Cortex of kidney (tissue), 1 donor: ENCODE measurements around the gene MYCBPAP.

Source experiments
- DNase-seq: peaks from one replicate; lab custom pipeline; 2025; lab: John Stamatoyannopoulos, UW

Gene MYCBPAP

GRCh38 chr17:50539762-50540559 is 31.7 kb downstream of the MYCBPAP start:
- no peak for DNase-seq

DNA sequence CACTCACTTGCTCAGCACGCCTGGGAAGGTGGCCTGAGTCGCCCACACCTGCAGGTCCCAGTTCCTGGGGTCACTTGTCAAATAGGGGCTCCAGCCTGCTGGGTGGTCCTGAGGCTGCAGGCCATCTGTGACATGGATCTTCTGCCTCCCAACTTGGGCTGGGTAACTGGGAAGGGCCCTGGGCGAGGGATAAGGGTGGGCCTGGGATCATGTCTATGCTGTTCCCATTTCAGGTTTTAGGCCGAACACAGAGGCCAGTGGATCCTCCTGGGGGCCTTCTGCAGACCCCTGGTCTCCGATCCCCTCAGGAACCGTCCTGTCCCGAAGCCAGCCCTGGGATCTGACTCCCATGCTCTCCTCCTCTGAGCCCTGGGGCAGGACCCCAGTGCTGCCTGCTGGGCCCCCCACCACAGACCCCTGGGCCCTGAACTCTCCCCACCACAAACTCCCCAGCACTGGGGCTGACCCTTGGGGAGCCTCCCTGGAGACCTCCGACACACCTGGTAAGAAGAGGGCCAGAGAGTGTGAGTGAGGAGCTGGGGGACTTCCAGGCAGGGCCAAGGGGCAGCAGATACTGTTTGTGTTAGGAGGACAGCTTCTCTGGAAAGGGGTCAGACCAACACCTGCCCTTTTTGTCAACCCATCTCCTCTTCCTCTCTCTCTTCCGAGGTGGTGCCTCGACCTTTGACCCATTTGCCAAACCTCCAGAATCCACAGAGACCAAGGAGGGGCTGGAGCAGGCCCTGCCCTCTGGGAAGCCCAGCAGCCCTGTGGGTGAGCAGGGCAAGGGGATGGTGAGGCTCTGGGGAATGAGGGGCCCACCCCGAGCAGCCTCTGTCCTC is 32.5 kb downstream of the MYCBPAP start:
- no peak for DNase-seq

DNA sequence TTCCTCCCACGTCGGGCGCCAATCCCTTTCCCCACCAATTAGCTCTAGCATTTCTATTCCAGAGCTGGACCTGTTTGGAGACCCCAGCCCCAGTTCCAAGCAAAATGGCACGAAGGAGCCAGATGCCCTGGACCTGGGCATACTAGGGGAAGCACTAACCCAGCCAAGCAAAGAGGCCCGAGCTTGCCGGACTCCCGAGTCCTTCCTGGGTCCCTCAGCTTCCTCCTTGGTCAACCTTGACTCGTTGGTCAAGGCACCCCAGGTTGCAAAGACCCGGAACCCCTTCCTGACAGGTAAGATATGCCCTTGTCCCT is 33.1 kb downstream of the MYCBPAP start:
- DNase-seq: no peak

GRCh38 chr17:50541716-50542688 is 33.8 kb downstream of the MYCBPAP start:
- peak; percentile 37 for DNase-seq

- no peak for DNase-seq
These were observed 34.8 kb downstream of the MYCBPAP start for GRCh38 chr17:50542795-50543774.

- no peak for DNase-seq
These were observed 36.3 kb downstream of the MYCBPAP start for GRCh38 chr17:50544516-50544915.

GRCh38 chr17:50545311-50545710 is 37.1 kb downstream of the MYCBPAP start:
- DNase-seq: no peak

DNA sequence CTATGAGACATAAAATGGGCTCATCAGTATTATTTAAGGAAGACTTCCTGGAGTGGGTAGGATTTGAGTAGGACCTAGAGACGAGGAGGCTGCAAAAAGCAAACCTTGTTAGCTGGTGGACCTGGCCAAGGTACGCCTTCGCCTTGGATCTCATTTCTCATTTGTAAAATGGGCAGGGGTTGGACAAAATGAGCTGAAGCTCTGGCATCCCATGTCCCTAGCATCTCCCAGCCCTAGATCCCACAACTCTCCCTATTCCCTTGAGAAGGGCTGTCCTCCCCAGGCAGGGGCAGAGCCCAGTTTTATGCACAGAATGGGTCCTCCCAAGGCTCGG is 38.4 kb downstream of the MYCBPAP start:
- no peak for DNase-seq

- no peak for DNase-seq
These were observed 38.9 kb downstream of the MYCBPAP start, which contains the start of gene SPATA20 for GRCh38 chr17:50547035-50547735. SPATA20 (plus strand) TSS chr17:50547174; CDS start chr17:50547209, 35 bp downstream.

- DNase-seq: no peak
These were observed 39.5 kb downstream of the MYCBPAP start for GRCh38 chr17:50547736-50548083.

GRCh38 chr17:50548831-50549230 is 40.6 kb downstream of the MYCBPAP start:
- DNase-seq: no peak

GRCh38 chr17:50549256-50549941 is 41.2 kb downstream of the MYCBPAP start:
- DNase-seq: no peak

GRCh38 chr17:50549969-50550368 is 41.7 kb downstream of the MYCBPAP start:
- no peak for DNase-seq

DNA sequence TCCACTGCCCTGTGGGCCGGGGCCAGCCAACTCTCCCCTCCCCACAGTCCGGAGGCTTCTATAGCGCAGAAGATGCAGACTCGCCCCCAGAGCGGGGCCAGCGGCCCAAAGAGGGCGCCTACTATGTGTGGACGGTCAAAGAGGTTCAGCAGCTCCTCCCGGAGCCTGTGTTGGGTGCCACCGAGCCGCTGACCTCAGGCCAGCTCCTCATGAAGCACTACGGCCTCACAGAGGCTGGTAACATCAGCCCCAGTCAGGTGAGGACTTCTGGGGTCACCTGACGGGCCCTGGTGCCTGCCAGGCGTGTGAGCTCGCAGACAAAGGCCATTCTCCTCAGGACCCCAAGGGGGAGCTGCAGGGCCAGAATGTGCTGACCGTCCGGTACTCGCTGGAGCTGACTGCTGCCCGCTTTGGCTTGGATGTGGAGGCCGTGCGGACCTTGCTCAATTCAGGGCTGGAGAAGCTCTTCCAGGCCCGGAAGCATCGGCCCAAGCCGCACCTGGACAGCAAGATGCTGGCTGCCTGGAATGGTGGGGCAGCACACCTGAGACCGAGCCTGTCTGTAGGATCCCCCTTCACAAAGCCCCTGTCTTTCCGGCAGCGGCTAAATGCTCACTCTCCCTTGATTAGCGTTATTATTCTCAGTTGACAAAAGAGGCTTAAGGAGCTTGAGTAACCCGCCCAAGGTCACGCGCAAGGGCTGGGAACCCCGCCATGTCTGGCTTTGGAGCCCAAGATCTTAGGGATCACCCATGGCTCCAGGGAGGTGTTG is 42.6 kb downstream of the MYCBPAP start:
- DNase-seq: no peak

DNA sequence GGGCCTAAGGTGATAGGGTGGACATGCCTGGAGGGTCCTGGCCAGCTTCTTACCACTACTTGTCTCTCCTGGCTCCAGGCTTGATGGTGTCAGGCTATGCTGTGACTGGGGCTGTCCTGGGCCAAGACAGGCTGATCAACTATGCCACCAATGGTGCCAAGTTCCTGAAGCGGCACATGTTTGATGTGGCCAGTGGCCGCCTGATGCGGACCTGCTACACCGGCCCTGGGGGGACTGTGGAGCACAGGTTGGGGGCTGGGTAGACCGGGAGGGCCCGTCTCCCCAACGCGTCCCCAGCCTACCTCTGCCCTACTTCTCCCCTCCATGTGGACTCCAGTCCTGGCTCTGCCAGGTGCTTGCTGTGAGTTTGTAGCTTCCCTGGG is 43.2 kb downstream of the MYCBPAP start:
- no peak for DNase-seq

GRCh38 chr17:50551884-50552283 is 43.6 kb downstream of the MYCBPAP start:
- DNase-seq: no peak

GRCh38 chr17:50554201-50554600 is 46.0 kb downstream of the MYCBPAP start:
- DNase-seq: no peak

GRCh38 chr17:50556803-50557202 is 48.6 kb downstream of the MYCBPAP start:
- no peak for DNase-seq

DNA sequence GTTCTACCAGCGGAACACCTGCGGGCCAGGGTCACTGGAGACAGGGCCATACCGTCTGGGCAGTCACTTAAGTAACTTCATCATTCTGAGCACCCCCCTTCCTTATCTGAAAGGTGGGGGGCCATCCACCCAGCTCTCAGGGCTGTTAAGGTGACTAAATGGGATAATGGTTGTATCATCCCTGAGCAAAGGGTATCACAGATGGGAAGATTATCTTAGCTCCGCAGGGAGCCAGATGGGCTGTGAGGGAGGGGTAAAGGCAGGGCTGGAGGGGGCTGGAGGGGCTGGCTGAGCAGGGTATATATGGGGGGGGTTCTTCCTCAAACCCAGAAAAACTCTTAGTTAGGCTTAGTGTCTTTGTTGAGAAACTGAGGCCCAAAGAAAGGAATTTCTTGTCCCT is 49.4 kb downstream of the MYCBPAP start:
- no peak for DNase-seq
